HCT116 (cell line): Measurements from ENCODE around the gene ELK3. TPM values are rescaled to one million over a fixed set of nuclear protein-coding genes. Genes with fewer than 3 reads are reported as not detected.

ENCODE experiments used
- CEBPB ChIP-seq: IDR thresholded peaks from 2 replicates; pipeline ENCODE4 v1.6.1; 2012; ENCODE audit warnings: low read depth
- CTCF ChIP-seq, 3 experiments: fragments of 200-600 bp in 1 of 3; sonication (generic) in 1 of 3; IDR thresholded peaks in 2 of 3; conservative IDR thresholded peaks in 1 of 3; 2 replicates each; pipeline ENCODE4 v1.5.1; 2012 to 2017; ENCODE audit warnings: low read depth in 2 of 3, low read length in 2 of 3, antibody characterized with exemption in 1 of 3, borderline replicate concordance in 1 of 3, control low read depth in 1 of 3, mild to moderate bottlenecking in 1 of 3, mixed read lengths in 1 of 3, mixed run types in 1 of 3, moderate library complexity in 1 of 3; ENCODE audit not compliant: insufficient read depth in 1 of 3
- ELF1 ChIP-seq: IDR thresholded peaks from 2 replicates; pipeline ENCODE4 v1.6.1; 2012; ENCODE audit warnings: low read depth, borderline replicate concordance
- EZH2 ChIP-seq: fragments of 200-600 bp; sonication (generic); IDR thresholded peaks from 2 replicates; pipeline ENCODE4 v1.6.1; 2017; ENCODE audit warnings: antibody characterized with exemption, mixed run types
- EZH2phosphoT487 ChIP-seq: fragments of 200-600 bp; IDR thresholded peaks from 2 replicates; pipeline ENCODE4 v1.6.1; 2018; ENCODE audit warnings: antibody characterized with exemption, borderline replicate concordance
- JUND ChIP-seq: IDR thresholded peaks from 2 replicates; pipeline ENCODE4 v1.6.1; 2012
- POLR2A ChIP-seq: IDR thresholded peaks from 2 replicates; pipeline ENCODE4 v1.7.0; 2011; ENCODE audit warnings: borderline replicate concordance; ENCODE audit not compliant: insufficient read depth, insufficient read length; ENCODE audit errors: extremely low read depth
- POLR2AphosphoS5 ChIP-seq: IDR thresholded peaks from 2 replicates; pipeline ENCODE4 v1.6.1; 2011; ENCODE audit warnings: mild to moderate bottlenecking, low read depth, low read length, moderate library complexity
- RAD21 ChIP-seq: IDR thresholded peaks from 2 replicates; pipeline ENCODE4 v1.6.1; 2012; ENCODE audit warnings: low read depth, mild to moderate bottlenecking
- REST ChIP-seq: IDR thresholded peaks from 2 replicates; pipeline ENCODE4 v1.6.1; 2012; ENCODE audit warnings: low read depth
- SIN3A ChIP-seq: IDR thresholded peaks from 2 replicates; pipeline ENCODE4 v1.6.1; 2012; ENCODE audit warnings: low read depth
- SP1 ChIP-seq: IDR thresholded peaks from 2 replicates; pipeline ENCODE4 v1.6.1; 2012; ENCODE audit warnings: low read depth
- SRF ChIP-seq: IDR thresholded peaks from 2 replicates; pipeline ENCODE4 v1.6.1; 2012; ENCODE audit warnings: low read depth
- ZFX ChIP-seq: fragments of 450-650 bp; IDR thresholded peaks from 2 replicates; pipeline ENCODE4 v1.6.1; 2017
- ZNF274 ChIP-seq: fragments of 200-500 bp; sonication (Bioruptor generic); IDR thresholded peaks from 2 replicates; pipeline ENCODE4 v1.6.1; 2014; ENCODE audit warnings: mild to moderate bottlenecking, low read depth, low read length, inconsistent platforms
- total RNA-seq: library from RNA; stranded (reverse); gene quantifications from one replicate; pipeline ENCODE4 v1.2.1, GENCODE V29; 2021; ENCODE audit not compliant: unreplicated experiment

Gene ELK3
- total RNA-seq, 1 experiment from 2014 or later, result 45.6 TPM

- TF ChIP-seq REST, result no peak
- no peak for TF ChIP-seq ELF1
- TF ChIP-seq POLR2AphosphoS5, result peak; percentile 63
- no peak for TF ChIP-seq EZH2phosphoT487
- TF ChIP-seq SRF, result no peak
- peak; percentile 73 for TF ChIP-seq SP1
- TF ChIP-seq EZH2, result no peak
- no peak for TF ChIP-seq CEBPB
- TF ChIP-seq ZNF274, result no peak
- no peak for TF ChIP-seq RAD21
- no peak for TF ChIP-seq ZFX
- TF ChIP-seq CTCF (IDR thresholded peaks at IDR 0.05 in 2 of 3, conservative IDR thresholded peaks at IDR 0.05 in 1 of 3; ENCODE audit: borderline replicate concordance in 1 of 3, insufficient read depth in 1 of 3, low read depth in 2 of 3, low read length in 2 of 3), result no peak
- TF ChIP-seq POLR2A, result no peak
- TF ChIP-seq SIN3A, result no peak; the same call in 1 of the 2 replicates
- peak; percentile 57 for TF ChIP-seq JUND
- TF ChIP-seq, all 23 proteins: peak for 8
These were observed 25.6 kb downstream of the ELK3 start (continued) for GRCh38 chr12:96219700-96220206.
